HG03159 (cell line): Measurements from ENCODE around the gene FLYWCH1.

Experiments
- ATAC-seq: cut with Tn5 transposase; IDR thresholded peaks from one replicate; pipeline ENCODE4 v1.9.1; 2021; ENCODE audit warnings: mild to moderate bottlenecking, moderate library complexity; ENCODE audit not compliant: unreplicated experiment

FLYWCH1 gene

GRCh38 chr16:2949705-2950352 lies 38.1 kb downstream of the FLYWCH1 start:
- ATAC-seq: no peak

GRCh38 chr16:2950353-2950724 lies 38.6 kb downstream of the FLYWCH1 start:
- no peak for ATAC-seq

- ATAC-seq: no peak
Observed at GRCh38 chr16:2950773-2951172, 39.0 kb downstream of the FLYWCH1 start.

DNA sequence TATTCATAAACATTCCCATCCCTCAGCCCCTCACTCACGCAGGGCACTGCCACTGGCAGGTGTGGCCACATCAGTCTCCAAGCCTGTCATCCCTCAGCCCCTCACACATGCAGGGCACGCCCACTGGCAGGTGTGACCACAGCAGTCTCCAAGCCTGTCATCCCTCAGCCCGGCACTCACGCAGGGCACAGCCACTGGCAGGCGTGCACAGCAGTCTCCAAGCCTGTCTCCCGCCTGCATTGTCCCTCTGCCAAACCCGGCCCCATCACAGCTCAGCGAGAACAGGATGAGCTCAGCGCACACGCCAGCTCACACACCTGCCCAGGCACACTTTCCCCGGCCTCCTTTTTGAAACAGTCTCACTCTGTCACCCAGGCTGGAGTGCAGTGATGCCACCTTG lies 40.9 kb downstream of the FLYWCH1 start:
- ATAC-seq: no peak

GRCh38 chr16:2953706-2954627 lies 42.2 kb downstream of the FLYWCH1 start:
- no peak for ATAC-seq

GRCh38 chr16:2954656-2955381 lies 43.1 kb downstream of the FLYWCH1 start:
- ATAC-seq: no peak

DNA sequence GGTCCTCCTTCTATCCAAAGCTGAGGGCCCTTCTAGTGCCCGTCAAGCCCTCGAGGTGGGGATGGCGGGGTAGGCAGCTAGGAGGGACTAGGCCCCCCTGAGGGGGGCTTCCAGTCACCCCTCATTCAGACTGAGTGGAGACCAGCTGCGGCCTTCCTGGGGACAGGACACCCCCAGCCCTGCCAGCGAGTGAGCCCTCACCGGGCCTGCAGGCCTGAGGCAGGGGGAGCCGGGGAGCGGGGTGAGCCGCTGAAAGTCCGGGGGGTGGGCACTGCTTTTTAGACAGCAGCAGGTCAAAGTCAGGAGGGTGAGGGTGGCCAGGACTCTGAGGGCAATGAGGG lies 43.7 kb downstream of the FLYWCH1 start:
- no peak for ATAC-seq

GRCh38 chr16:2955779-2956578 lies 44.2 kb downstream of the FLYWCH1 start:
- ATAC-seq: no peak

DNA sequence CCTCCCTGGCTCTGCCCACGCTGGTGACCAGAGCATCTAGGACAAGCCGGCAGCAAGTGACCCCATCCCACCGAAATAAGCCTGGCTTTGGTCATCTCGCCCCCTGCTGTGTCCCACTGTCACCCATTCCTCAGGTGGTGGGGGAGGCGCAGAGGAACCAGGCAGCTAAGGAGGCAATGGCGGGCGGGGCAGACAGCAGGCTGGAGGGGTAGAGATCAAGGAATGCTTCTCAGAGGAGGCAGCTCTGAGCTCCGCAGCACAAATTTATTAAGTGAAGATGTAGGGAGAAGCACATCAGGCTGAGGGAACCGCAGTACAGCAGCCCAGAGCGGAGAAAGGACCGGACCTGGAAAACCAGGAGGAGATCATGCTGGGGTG lies 44.8 kb downstream of the FLYWCH1 start:
- no peak for ATAC-seq

DNA sequence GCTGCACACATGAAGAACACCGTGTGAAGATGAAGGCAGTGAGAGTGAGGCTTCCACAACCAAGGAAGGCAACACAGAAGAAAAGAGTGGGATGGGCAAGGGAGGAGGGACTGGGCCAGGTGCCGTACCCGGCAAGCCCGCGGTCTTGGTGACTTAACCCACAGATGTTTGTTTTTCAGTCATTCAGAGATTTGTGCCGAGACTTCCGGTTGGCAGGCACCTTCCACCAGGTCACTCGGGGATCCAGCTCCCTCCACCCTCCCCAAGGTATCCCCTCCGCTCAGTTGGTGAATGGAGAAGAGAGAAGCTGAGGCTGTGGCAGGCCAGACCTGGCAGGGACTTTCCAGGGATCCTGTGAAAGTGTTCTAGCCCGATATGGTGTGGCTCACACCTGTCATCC lies 47.5 kb downstream of the FLYWCH1 start:
- no peak for ATAC-seq

- ATAC-seq: no peak
Observed at GRCh38 chr16:2960183-2961010, 48.7 kb downstream of the FLYWCH1 start.

- ATAC-seq: no peak
Observed at GRCh38 chr16:2962334-2963073, 50.8 kb downstream of the FLYWCH1 start.

DNA sequence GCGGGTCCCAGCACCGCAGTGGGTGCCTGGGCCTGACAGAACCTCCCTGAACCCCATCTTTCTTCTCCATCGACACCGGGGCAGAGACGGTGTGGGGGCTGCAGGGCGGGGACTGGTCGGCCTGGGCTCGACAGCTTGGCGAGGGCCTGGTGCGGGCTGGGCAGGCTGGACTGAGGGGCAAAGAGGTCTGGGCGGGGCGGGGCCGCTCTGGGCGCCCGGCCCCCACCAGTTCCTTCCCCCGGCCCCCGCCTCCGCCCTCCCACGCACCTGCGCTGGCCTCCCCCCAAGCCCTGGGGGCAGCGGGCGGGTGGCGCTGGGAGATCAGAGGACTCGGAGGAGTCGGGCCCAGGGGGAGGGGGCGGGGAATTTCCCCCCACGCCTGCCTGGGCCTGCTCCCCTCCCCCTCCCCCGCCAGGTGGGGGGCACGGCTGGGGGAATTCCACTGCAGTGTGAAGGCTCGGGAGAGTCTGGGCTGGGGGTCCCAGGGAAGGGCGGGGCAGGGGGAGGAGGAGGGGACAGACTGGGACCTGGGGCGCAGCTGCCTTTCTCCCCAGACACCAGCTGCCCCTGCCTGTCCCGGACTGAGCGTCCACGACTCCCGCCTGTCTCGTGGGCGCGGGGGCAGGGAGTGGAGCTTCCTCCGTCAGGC lies 51.5 kb downstream of the FLYWCH1 start:
- no peak for ATAC-seq

GRCh38 chr16:2963723-2964474 lies 52.2 kb downstream of the FLYWCH1 start, which contains the start of gene KREMEN2:
KREMEN2 (plus strand) TSS chr16:2964275; CDS start chr16:2964521, 246 bp downstream.
- ATAC-seq: no peak

DNA sequence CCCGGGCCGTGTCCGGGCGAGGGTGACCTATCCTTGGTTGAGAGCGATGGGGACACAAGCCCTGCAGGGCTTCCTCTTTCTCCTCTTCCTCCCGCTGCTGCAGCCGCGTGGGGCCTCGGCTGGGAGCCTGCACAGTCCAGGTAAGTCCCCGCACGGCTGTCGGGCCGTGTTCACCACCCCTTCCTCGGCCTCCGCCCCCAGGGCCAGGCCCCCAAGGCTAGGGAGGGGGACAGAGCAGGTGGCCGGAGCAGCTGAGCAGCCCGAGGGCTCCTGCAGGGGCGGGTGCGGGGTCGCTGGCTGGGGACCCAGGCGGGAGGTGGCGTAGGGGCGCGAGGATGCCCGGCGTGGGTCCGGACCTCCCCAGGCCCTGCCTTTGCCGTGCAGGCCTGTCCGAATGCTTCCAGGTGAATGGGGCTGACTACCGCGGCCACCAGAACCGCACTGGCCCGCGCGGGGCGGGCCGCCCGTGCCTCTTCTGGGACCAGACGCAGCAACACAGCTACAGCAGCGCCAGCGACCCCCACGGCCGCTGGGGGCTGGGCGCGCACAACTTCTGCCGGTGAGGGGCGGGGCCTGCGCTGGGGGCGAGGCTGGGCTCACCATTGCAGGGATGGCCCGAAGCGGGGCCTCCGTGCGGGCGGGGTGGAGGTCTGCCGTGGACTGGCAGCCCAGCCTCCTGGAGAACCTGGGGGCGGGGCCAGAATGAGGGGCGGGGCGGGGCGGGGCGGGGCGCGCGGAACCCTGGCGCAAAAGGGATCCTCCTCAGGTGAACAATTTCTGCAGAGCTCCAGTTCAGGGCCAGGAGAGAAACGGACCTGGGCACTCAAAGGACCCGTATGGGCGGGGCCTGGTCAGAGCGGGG lies 53.0 kb downstream of the FLYWCH1 start:
- ATAC-seq: no peak

DNA sequence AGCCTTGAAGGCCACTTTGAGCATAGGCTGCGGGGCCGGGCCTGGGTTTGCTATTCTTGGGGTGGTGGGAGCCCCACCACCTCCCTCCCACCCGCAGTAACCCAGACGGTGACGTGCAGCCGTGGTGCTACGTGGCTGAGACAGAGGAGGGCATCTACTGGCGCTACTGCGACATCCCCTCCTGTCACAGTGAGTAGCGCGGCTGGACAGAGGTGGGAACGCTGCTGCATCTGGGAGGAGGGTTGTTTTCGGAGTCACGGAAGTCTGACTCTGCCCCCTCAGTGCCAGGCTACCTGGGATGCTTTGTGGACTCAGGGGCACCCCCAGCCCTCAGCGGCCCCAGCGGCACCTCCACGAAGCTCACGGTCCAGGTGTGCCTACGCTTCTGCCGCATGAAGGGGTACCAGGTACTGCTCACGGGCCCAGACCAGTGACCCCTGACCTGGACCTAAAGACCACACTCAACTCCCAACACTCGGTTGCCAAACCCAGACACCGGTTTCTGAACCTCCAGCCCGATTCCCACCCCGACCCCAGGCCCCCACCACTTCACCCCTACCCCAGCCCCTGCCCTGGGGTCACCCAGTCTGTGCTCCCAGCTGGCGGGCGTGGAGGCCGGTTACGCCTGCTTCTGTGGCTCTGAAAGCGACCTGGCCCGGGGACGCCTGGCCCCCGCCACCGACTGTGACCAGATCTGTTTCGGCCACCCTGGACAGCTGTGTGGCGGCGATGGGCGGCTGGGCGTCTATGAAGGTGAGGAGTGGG lies 54.5 kb downstream of the FLYWCH1 start:
- ATAC-seq: no peak
